ENCODE results near the gene NAP1L1.
A peak's percentile ranks its signal among the peaks of the same experiment; 100 is the strongest.

NAP1L1 gene

GRCh38 chr12:76073561-76073960 is 10.9 kb downstream of the NAP1L1 start:
- no peaks in the 10 kb centered on the region for H3K27me3 Mint-ChIP-seq
- H3K36me3 Mint-ChIP-seq (ENCODE audit: low read depth), result peaks cover 77% of the 10 kb centered on the region
- H3K4me3 Mint-ChIP-seq, result no peak overlapping the region
- H3K27ac Mint-ChIP-seq, result no peak overlapping the region
- H3K4me1 Mint-ChIP-seq, result peaks cover 72% of the 10 kb centered on the region
- H3K9me3 Mint-ChIP-seq, result no peaks in the 10 kb centered on the region
- no peak for DNase-seq
- no peak for ATAC-seq

GRCh38 chr12:76072568-76072967 is 11.9 kb downstream of the NAP1L1 start:
- Mint-ChIP-seq H3K36me3 (ENCODE audit: low read depth) (peaks cover 81% of the 10 kb centered on the region), H3K27me3 (no peaks in the 10 kb centered on the region), H3K4me3 (no peak overlapping the region), H3K4me1 (peaks cover 66% of the 10 kb centered on the region), H3K27ac (peak overlapping the region; percentile 19), H3K9me3 (no peaks in the 10 kb centered on the region)
- no peak for DNase-seq
- no peak for ATAC-seq

GRCh38 chr12:76069339-76069738 is 15.1 kb downstream of the NAP1L1 start:
- Mint-ChIP-seq H3K9me3 (peaks cover 12% of the 10 kb centered on the region), H3K4me1 (peaks cover 50% of the 10 kb centered on the region), H3K27ac (no peak overlapping the region), H3K27me3 (no peaks in the 10 kb centered on the region), H3K36me3 (ENCODE audit: low read depth) (peaks cover 92% of the 10 kb centered on the region), H3K4me3 (no peak overlapping the region)
- no peak for DNase-seq
- ATAC-seq, result no peak

GRCh38 chr12:76065917-76066316 is 18.6 kb downstream of the NAP1L1 start:
- H3K27me3 Mint-ChIP-seq, result no peaks in the 10 kb centered on the region

GRCh38 chr12:76064904-76065303 is 19.6 kb downstream of the NAP1L1 start:
- ATAC-seq (no peak), DNase-seq (no peak)
- no peak overlapping the region for H3K27ac Mint-ChIP-seq
- H3K27me3 Mint-ChIP-seq, result no peaks in the 10 kb centered on the region
- peaks cover 12% of the 10 kb centered on the region for H3K9me3 Mint-ChIP-seq
- H3K36me3 Mint-ChIP-seq (ENCODE audit: low read depth), result peaks cover 93% of the 10 kb centered on the region
- peaks cover 37% of the 10 kb centered on the region for H3K4me1 Mint-ChIP-seq
- no peak overlapping the region for H3K4me3 Mint-ChIP-seq

More at GRCh38 chr12:76065917-76066316, 18.6 kb downstream of the NAP1L1 start:
- ATAC-seq (no peak), DNase-seq (no peak)
- no peak overlapping the region for H3K4me3 Mint-ChIP-seq
- peaks cover 96% of the 10 kb centered on the region for H3K36me3 Mint-ChIP-seq (ENCODE audit: low read depth)
- H3K4me1 Mint-ChIP-seq, result peaks cover 43% of the 10 kb centered on the region
- H3K27ac Mint-ChIP-seq, result peak overlapping the region; percentile 62
- peaks cover 12% of the 10 kb centered on the region for H3K9me3 Mint-ChIP-seq

- Mint-ChIP-seq H3K4me1 (peaks cover 24% of the 10 kb centered on the region), H3K27ac (peak overlapping the region; percentile 67), H3K36me3 (ENCODE audit: low read depth) (peaks cover 84% of the 10 kb centered on the region), H3K4me3 (no peak overlapping the region), H3K27me3 (no peaks in the 10 kb centered on the region), H3K9me3 (no peaks in the 10 kb centered on the region)
- DNase-seq (no peak), ATAC-seq (no peak)
These were observed 24.4 kb downstream of the NAP1L1 start for GRCh38 chr12:76060111-76060510.

- H3K27ac Mint-ChIP-seq, result peak overlapping the region; percentile 7
- ATAC-seq (no peak), DNase-seq (no peak)
- no peaks in the 10 kb centered on the region for H3K9me3 Mint-ChIP-seq
- H3K4me3 Mint-ChIP-seq, result no peak overlapping the region
- H3K36me3 Mint-ChIP-seq (ENCODE audit: low read depth), result peaks cover 78% of the 10 kb centered on the region
- no peaks in the 10 kb centered on the region for H3K27me3 Mint-ChIP-seq
- H3K4me1 Mint-ChIP-seq, result peaks cover 11% of the 10 kb centered on the region
These were observed 27.2 kb downstream of the NAP1L1 start for GRCh38 chr12:76057326-76057725.

GRCh38 chr12:76055393-76055792 is 29.1 kb downstream of the NAP1L1 start:
- Mint-ChIP-seq H3K27me3 (no peaks in the 10 kb centered on the region), H3K27ac (no peak overlapping the region), H3K4me1 (peaks cover 3% of the 10 kb centered on the region), H3K9me3 (no peaks in the 10 kb centered on the region), H3K4me3 (no peak overlapping the region), H3K36me3 (ENCODE audit: low read depth) (peaks cover 75% of the 10 kb centered on the region)
- ATAC-seq (no peak), DNase-seq (no peak)

- no peak overlapping the region for H3K4me3 Mint-ChIP-seq
- H3K27ac Mint-ChIP-seq, result peak overlapping the region; percentile 13
- ATAC-seq (peak; percentile 28), DNase-seq (no peak)
- peaks cover 69% of the 10 kb centered on the region for H3K36me3 Mint-ChIP-seq (ENCODE audit: low read depth)
- H3K4me1 Mint-ChIP-seq, result no peaks in the 10 kb centered on the region
- no peaks in the 10 kb centered on the region for H3K27me3 Mint-ChIP-seq
- no peaks in the 10 kb centered on the region for H3K9me3 Mint-ChIP-seq
These were observed 34.8 kb downstream of the NAP1L1 start for GRCh38 chr12:76049575-76050251.

- H3K27me3 Mint-ChIP-seq, result no peaks in the 10 kb centered on the region
- no peak overlapping the region for H3K4me3 Mint-ChIP-seq
- H3K27ac Mint-ChIP-seq, result no peak overlapping the region
- H3K4me1 Mint-ChIP-seq, result no peaks in the 10 kb centered on the region
- DNase-seq, result no peak
- ATAC-seq, result no peak
- H3K9me3 Mint-ChIP-seq, result no peaks in the 10 kb centered on the region
- peaks cover 59% of the 10 kb centered on the region for H3K36me3 Mint-ChIP-seq (ENCODE audit: low read depth)
These were observed 36.7 kb downstream of the NAP1L1 start for GRCh38 chr12:76047742-76048141.

GRCh38 chr12:76047060-76047459 is 37.4 kb downstream of the NAP1L1 start:
- no peak overlapping the region for H3K27ac Mint-ChIP-seq
- H3K4me3 Mint-ChIP-seq, result no peak overlapping the region
- H3K27me3 Mint-ChIP-seq, result no peaks in the 10 kb centered on the region
- H3K4me1 Mint-ChIP-seq, result no peaks in the 10 kb centered on the region
- H3K9me3 Mint-ChIP-seq, result no peaks in the 10 kb centered on the region
- ATAC-seq, result no peak
- DNase-seq, result no peak
- peaks cover 54% of the 10 kb centered on the region for H3K36me3 Mint-ChIP-seq (ENCODE audit: low read depth)

GRCh38 chr12:76043377-76043776 is 41.1 kb downstream of the NAP1L1 start:
- ATAC-seq (no peak), DNase-seq (no peak)
- Mint-ChIP-seq H3K4me3 (no peak overlapping the region), H3K36me3 (ENCODE audit: low read depth) (peaks cover 25% of the 10 kb centered on the region), H3K27me3 (no peaks in the 10 kb centered on the region), H3K9me3 (no peaks in the 10 kb centered on the region), H3K27ac (peak overlapping the region; percentile 15), H3K4me1 (no peaks in the 10 kb centered on the region)

- ATAC-seq (no peak), DNase-seq (no peak)
- peaks cover 7% of the 10 kb centered on the region for H3K4me1 Mint-ChIP-seq
- H3K27me3 Mint-ChIP-seq, result no peaks in the 10 kb centered on the region
- H3K27ac Mint-ChIP-seq, result no peak overlapping the region
- no peaks in the 10 kb centered on the region for H3K9me3 Mint-ChIP-seq
- peaks cover 19% of the 10 kb centered on the region for H3K36me3 Mint-ChIP-seq (ENCODE audit: low read depth)
- no peak overlapping the region for H3K4me3 Mint-ChIP-seq
These were observed 42.3 kb downstream of the NAP1L1 start for GRCh38 chr12:76042147-76042546.

- Mint-ChIP-seq H3K4me1 (peaks cover 8% of the 10 kb centered on the region), H3K27ac (no peak overlapping the region), H3K9me3 (no peaks in the 10 kb centered on the region), H3K4me3 (no peak overlapping the region), H3K36me3 (ENCODE audit: low read depth) (peaks cover 13% of the 10 kb centered on the region), H3K27me3 (no peaks in the 10 kb centered on the region)
- no peak for DNase-seq
- no peak for ATAC-seq
These were observed 43.1 kb downstream of the NAP1L1 start for GRCh38 chr12:76041406-76041805.

- Mint-ChIP-seq H3K4me1 (peaks cover 12% of the 10 kb centered on the region), H3K27me3 (no peaks in the 10 kb centered on the region), H3K9me3 (no peaks in the 10 kb centered on the region), H3K36me3 (ENCODE audit: low read depth) (peaks cover 6% of the 10 kb centered on the region), H3K27ac (no peak overlapping the region), H3K4me3 (no peak overlapping the region)
- no peak for ATAC-seq
- DNase-seq, result no peak
These were observed 44.0 kb downstream of the NAP1L1 start for GRCh38 chr12:76040461-76040860.

- no peaks in the 10 kb centered on the region for H3K36me3 Mint-ChIP-seq (ENCODE audit: low read depth)
- no peaks in the 10 kb centered on the region for H3K27me3 Mint-ChIP-seq
- peaks cover 29% of the 10 kb centered on the region for H3K4me1 Mint-ChIP-seq
- H3K9me3 Mint-ChIP-seq, result no peaks in the 10 kb centered on the region
- H3K4me3 Mint-ChIP-seq, result no peak overlapping the region
- ATAC-seq (no peak), DNase-seq (no peak)
- H3K27ac Mint-ChIP-seq, result no peak overlapping the region
These were observed 46.3 kb downstream of the NAP1L1 start for GRCh38 chr12:76038176-76038575.

All from activated naive CD8-positive, alpha-beta T cell treated with anti-CD3 and anti-CD28 coated beads, Interleukin-2, amount 50 U/mL, for 24 hours (primary cell).